Measurements from ENCODE around the gene ABHD18. TPM values are rescaled to one million over a fixed set of nuclear protein-coding genes. Genes with fewer than 3 reads are reported as not detected.
A peak's percentile ranks its signal among the peaks of the same experiment; 100 is the strongest.
"Not testable (repeated sequence)": the region's sequence is repeated elsewhere in the genome, so short reads cannot be mapped to it uniquely, and the experiment has no call there.

Gene ABHD18
- total RNA-seq, 1 experiment from 2014 or later = 10.4 TPM

DNA sequence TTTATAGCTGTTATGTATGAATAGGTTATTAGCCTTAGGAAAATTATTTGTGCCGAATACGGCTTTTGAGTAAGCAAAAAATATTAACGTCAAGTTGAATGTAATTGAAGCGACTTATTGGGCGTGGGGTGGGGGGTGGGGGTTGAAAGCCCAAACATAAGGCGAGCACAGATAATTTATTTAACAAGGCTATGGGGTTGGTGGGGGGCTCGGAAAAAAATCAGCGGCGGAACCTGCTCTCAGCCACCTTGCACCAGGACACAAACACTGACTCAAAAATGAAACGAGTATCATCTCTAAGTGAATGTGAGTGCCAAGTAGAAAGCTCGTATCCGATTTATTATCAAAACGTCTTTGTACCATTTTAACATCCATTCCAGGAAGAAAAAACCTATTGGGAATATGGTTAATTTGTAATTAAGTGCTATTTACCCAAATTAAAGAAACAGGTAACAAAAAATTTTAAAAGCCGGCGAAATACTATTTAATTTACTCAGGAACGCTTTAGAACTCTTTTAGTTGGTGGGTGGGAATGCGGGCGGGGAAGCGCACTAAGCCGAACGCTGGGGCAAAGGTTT, 95.0 kb downstream of the ABHD18 start:
- peak; percentile 22 for DNase-seq (ENCODE audit: low spot score)
- in situ Hi-C loops (cut with HindIII; ENCODE audit: low sequenced_read_pairs) = no loop called here

DNA sequence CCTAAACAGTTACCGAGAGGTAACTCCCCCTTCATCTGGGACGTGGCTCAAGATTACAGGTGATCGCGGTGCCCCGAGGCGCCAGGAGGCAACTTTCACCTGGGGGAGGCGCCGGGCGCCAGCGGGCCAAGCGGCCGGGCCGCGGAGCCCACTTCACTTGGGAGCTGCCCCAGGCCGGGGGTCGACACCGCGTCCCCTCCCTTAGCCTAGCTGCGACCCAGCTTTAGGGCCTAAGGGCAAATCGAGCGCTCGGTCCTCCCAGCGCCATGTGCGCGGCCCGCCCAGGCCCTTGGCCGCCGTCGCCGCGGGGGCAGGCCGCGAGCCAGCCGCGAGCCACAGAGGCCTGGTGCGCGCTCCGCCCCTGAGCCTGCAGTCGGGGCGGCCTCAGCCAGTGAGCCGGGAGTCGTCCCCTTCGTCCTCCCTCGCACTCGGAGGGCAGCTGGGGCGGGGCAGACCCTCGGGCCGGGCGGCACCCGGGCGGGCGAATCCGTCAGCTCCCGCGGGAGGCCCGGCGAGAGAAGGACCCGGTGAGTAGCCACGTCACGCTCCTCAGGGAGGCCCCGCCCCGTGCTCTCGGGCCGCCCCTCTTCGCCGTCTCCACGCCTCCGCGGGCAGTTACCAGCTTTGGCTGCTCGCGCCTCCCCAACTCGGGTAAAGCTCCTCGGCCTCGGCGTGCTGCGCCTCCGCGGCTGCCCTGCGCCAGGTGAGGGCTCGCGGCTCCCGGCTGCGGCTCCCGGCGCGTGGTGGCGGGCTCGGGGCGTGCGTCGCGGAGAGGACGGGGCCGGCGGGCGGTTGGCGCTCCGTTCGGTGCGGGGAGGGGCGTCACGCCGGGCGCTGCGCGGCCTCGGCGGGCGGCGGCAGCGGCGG, 95.7 kb downstream of the ABHD18 start, which contains the start of gene LARP1B:
TSS of gene LARP1B (plus strand) at position 614 of the 867 bp plus-strand sequence. CDS start 13,640 bp downstream, outside the sequence.
- in situ Hi-C loops (cut with HindIII; ENCODE audit: low sequenced_read_pairs) = no loop called here
- peak; percentile 87 for DNase-seq (ENCODE audit: low spot score)

- DNase-seq (ENCODE audit: low spot score) = peak; percentile 75
- in situ Hi-C loops (cut with HindIII; ENCODE audit: low sequenced_read_pairs) = no loop called here
These were observed 96.6 kb downstream of the ABHD18 start for GRCh38 chr4:128061566-128062536.

DNA sequence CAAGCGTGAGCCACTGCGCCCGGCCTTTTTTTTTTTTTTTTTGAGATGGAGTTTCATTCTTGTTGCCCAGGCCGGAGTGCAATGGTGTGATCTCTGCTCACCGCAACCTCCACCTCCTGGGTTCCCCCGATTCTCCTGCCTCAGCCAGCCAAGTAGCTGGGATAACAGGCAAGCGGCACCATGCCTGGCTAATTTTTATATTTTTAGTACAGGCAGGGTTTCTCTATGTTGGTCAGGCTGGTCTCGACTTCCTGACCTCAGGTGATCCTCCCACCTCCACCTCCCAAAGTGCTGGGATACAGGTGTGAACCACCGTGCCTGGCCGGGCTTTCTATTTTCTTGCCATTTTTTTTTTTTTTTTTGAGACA, 101.2 kb downstream of the ABHD18 start:
- DNase-seq (ENCODE audit: low spot score); in situ Hi-C loops (cut with HindIII; ENCODE audit: low sequenced_read_pairs): not testable (repeated sequence)

GRCh38 chr4:128068918-128069317, 103.7 kb downstream of the ABHD18 start:
- DNase-seq (ENCODE audit: low spot score) = peak; percentile 18
- in situ Hi-C loops (cut with HindIII; ENCODE audit: low sequenced_read_pairs) = no loop called here

DNA sequence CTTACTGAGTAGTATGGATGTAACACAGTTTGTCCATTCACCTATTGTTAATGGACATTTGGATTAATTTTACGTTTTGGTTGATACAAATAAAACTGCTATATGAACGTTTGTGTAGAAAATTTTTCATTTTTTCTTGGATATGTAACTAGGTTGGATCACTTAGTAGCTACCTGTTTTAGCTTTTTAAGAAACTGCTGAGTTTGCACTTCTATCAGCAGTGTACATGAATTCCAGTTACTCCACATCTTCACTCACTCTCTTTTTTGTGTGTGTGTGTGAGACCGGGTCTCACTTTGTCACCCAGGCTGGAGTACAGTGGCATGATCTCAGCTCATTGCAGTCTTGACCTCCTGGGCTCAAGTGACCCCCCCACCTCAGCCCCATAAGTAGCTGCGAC, 111.3 kb downstream of the ABHD18 start:
- in situ Hi-C loops (cut with HindIII; ENCODE audit: low sequenced_read_pairs) = no loop called here
- no peak for DNase-seq (ENCODE audit: low spot score)

Other genes starting within 250 kb of the ABHD18 start
- gene SLC25A31, start 235.0 kb upstream of the ABHD18 start, total RNA-seq (2014; rRNA removed; shearing (Covaris generic)) = not detected in 2 replicates
- 14.0 and 19.0 TPM in 2 replicates for gene HSPA4L, start 183.1 kb upstream of the ABHD18 start, total RNA-seq (2014; rRNA removed; shearing (Covaris generic))
- 6.3 and 16.6 TPM in 2 replicates for gene PLK4, start 84.5 kb upstream of the ABHD18 start, total RNA-seq (2014; rRNA removed; shearing (Covaris generic))
- gene MFSD8, start 233 bp upstream of the ABHD18 start, total RNA-seq (2014; rRNA removed; shearing (Covaris generic)) = 23.7 and 24.6 TPM in 2 replicates
- 28.2 and 29.5 TPM in 2 replicates for gene LARP1B, start 95.9 kb downstream of the ABHD18 start, total RNA-seq (2014; rRNA removed; shearing (Covaris generic))